OCI-LY3 (cell line): Measurements from ENCODE around the gene GALNT18.

ENCODE experiments used
- EZH2phosphoT487 ChIP-seq: fragments of 200-600 bp; shearing (Covaris generic); IDR thresholded peaks from 2 replicates; pipeline ENCODE4 v1.6.1; 2018; ENCODE audit warnings: antibody characterized with exemption, mixed run types, low read depth
- TF ChIP-seq, protein P1 (sequence below): fragments of 200-600, 300-600 bp; sonication (generic); IDR thresholded peaks from 2 replicates; pipeline ENCODE4 v1.5.1; 2014; ENCODE audit warnings: antibody characterized with exemption, low read length, low read depth

DNA sequence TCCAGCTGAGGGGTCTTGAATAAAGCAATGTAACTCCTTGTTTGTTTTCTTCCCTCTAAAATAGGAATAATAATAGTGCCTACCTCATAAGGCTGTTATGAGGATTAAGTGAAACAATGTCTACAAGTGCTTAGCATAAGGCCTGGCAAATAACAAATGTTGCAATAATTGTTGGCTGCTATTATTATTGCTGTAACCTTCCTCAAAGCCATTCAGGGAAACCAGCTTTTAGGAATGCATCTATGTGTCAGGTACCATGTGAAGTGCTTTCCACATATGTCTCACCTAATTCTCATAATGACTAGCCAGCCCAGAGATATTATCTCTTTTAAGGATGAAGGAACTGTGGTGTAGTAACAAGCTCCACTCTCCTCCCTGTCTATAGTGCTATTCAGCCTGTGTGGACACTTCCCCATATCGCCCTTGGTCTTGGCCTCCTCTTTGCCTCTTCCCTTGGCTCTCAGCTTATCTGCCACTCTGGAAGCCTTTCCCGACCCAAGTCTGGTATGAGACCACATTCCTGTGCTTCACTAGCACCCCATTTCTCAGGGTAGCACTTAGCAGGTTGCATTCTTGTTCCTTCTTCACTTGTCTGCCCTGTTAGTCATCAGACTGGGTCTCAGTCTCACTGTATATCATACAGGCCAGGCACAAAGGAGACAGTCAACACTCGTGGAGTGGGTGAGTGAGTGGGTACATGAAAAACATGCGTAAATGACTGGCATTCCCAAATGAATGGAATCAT lies 292.6 kb downstream of the GALNT18 start:
- TF ChIP-seq, protein P1, sequence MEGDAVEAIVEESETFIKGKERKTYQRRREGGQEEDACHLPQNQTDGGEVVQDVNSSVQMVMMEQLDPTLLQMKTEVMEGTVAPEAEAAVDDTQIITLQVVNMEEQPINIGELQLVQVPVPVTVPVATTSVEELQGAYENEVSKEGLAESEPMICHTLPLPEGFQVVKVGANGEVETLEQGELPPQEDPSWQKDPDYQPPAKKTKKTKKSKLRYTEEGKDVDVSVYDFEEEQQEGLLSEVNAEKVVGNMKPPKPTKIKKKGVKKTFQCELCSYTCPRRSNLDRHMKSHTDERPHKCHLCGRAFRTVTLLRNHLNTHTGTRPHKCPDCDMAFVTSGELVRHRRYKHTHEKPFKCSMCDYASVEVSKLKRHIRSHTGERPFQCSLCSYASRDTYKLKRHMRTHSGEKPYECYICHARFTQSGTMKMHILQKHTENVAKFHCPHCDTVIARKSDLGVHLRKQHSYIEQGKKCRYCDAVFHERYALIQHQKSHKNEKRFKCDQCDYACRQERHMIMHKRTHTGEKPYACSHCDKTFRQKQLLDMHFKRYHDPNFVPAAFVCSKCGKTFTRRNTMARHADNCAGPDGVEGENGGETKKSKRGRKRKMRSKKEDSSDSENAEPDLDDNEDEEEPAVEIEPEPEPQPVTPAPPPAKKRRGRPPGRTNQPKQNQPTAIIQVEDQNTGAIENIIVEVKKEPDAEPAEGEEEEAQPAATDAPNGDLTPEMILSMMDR, result no peak
- no peak for TF ChIP-seq EZH2phosphoT487
